ENCODE results near the gene SLC51B. TPM values are rescaled to one million over a fixed set of nuclear protein-coding genes. Genes with fewer than 3 reads are reported as not detected.

SLC51B gene
- not detected for total RNA-seq

DNA sequence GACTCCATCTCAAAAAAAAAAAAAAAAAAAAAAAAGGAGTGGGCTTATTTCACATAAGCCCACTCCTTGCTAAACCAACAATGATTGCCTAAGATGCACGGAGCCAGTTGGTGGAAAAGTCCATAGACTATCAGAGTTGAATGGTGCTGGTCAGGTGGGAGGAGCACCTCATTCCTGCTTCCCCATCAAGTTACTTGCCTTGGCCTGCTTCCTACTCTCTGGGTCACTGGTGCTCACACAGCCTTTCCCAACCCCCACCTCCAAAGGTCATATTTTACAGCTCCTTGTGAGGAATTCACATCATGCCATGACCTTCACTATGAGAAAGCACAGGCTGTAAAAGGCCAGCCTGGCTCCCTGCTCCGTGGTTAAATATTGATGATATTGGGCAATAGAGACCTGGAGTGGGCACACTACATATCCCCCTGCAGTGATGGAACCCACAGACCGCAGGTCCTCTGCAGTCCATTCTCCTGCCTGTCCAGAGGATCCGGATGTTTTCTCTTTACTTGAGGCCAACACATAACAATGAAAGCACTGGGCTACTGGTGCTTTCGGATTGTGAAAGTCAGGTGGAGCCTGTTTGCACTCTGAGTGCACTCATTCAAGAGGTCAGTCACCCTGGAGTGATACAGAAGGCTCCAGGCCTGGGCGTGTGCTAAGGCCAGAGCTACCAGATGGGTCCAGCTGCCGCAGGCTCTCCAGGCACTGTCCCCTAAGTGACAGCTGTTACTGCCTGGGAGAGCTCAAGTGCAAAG is at the start of gene SLC51B:
Gene SLC51B (plus strand): TSS at position 664 of the 758 bp plus-strand sequence. CDS start 4,618 bp downstream, outside the sequence.

DNA sequence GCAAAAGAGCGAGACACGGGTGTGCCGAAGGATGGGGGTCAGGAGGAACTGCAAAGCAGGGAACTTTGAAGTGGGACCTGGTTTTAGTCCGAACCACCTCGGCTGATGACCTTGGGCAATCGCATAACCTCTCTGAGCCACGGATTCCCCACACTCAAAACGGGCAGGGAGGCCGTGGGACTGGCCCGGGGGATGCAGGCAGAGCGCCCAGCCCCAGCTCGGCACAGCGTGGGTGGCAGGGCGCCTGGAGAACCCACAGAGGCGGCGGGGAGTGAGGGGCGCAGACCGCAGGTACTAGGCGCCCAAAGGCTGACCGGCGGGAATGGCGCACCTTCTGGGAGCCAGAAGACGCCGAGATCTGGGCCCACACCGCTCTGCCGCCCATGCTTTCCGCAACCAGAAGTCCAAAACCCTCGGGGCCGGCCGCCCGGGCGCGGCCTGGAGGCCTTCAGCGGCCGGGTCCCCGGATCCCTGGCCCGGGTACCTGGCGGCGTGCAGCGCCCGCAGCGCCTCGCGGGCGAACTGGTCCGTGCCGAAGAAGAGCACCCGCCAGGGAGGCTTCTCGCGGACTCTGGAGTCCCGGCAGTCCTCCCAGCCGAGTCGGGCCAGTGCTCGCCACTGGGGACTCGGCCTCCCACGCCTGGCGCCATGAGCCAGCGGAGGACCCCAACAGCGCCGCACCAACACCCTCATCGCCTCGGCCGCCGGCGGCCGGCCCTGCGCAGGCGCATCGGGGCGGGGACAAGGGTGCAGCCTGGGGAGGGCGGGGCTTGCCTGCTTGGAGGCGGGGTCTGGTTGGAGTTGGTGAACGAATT is 16.1 kb upstream of the SLC51B start, which contains the start of gene MTFMT:
Gene MTFMT (minus strand): TSS at position 719 of the 815 bp plus-strand sequence. CDS start 26 bp downstream, at position 693.

DNA sequence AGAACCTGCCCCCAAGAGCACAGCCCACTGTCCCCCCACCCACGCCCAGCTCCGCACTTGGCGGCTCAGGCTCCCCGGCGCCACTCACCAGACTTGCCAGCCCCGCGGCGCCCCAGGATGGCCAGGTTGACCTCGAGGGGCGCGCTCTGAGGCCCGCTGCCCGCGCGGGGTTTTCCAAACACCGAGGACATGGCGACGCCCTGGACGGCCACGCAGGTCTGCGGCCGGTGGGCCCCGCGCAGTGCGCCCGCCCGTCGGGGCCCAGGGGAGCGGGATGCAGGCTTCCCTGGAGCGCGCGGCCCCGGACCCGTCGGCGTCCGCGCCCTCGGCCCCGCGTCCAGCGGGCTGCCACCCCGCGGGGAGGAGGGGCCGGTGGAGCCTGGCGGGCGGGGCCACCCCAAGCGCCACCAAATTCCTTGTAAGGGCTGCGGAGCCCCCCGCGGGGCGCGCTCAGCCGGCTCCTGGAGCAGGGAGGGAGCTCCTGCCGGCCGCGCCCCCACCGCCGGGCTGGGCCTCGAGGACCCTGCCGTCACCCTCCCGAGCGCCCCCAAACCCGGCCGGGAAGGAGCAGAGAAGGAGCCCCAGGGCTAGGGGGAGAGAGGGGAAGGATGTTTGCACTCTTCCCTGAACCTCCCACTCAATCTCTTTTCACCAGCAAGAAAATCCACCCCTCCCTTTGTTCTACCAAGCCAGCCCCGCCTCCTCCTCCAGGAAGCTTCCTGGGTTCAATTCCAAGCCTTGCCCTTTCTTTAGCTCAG is 22.6 kb downstream of the SLC51B start, which contains the start of gene RASL12:
Gene RASL12 (minus strand): TSS at position 347 of the 758 bp plus-strand sequence. CDS start 156 bp downstream, at position 191.

DNA sequence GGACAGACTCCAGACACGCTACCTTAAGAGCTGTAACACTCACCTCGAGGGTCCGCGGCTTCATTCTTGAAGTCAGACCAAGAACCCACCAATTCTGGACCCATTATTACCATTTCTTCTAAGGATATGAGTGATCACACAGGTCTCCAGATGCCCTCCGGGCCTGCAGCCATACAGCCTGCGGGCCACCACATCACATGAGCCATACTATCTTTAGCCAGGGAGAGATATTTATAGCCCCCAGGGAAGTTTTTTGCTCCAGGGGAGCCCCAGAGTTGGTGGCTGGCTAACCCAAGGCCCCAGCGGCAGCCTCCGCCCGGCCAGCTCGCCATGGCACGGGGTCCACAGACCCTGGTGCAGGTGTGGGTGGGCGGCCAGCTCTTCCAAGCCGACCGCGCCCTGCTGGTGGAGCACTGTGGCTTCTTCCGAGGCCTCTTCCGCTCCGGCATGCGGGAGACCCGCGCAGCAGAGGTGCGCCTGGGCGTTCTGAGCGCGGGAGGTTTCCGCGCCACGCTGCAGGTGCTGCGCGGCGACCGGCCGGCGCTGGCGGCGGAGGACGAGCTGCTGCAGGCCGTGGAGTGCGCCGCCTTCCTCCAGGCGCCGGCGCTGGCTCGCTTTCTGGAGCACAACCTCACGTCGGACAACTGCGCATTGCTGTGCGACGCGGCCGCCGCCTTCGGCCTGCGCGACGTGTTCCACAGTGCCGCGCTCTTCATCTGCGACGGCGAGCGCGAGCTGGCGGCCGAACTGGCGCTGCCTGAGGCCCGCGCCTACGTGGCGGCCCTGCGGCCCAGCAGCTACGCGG is 31.5 kb downstream of the SLC51B start, which contains the start of gene KBTBD13:
Gene KBTBD13 (plus strand): TSS at position 261 of the 805 bp plus-strand sequence. CDS start 70 bp downstream, at position 331.

Other genes with a start within 250 kb of the SLC51B start
- gene PIF1, start 219.7 kb upstream of the SLC51B start, total RNA-seq, result 10 to 100 TPM; 41.6 to 42.5 TPM
- 10 to 100 TPM; 22.2 TPM for gene PLEKHO2, start 203.5 kb upstream of the SLC51B start, total RNA-seq
- gene ANKDD1A, start 133.5 kb upstream of the SLC51B start, total RNA-seq, result 1 to 10 TPM; 6.7 to 6.9 TPM
- gene SPG21, start 55.5 kb upstream of the SLC51B start, total RNA-seq, result 10 to 100 TPM; 53.7 to 54.6 TPM
- 10 to 100 TPM; 14.0 to 15.3 TPM for gene MTFMT, start 15.7 kb upstream of the SLC51B start, total RNA-seq
- not detected for gene RASL12, start 22.6 kb downstream of the SLC51B start, total RNA-seq
- gene KBTBD13, start 31.4 kb downstream of the SLC51B start, total RNA-seq, result not detected
- gene UBAP1L, start 69.8 kb downstream of the SLC51B start, total RNA-seq, result 1 to 10 TPM; 4.5 to 4.9 TPM
- 10 to 100 TPM; 32.7 to 33.8 TPM for gene PDCD7, start 88.4 kb downstream of the SLC51B start, total RNA-seq
- 10 to 100 TPM; 46.2 to 50.4 TPM for gene CLPX, start 140.0 kb downstream of the SLC51B start, total RNA-seq
- gene CILP, start 166.1 kb downstream of the SLC51B start, total RNA-seq, result under 1 TPM in 1 of 2 experiments, not detected in 1; 0.05 TPM
- gene PARP16, start 241.5 kb downstream of the SLC51B start, total RNA-seq, result 10 to 100 TPM; 15.9 to 16.0 TPM